GM12878 (cell line): ENCODE measurements around the gene YEATS2.

Experiments
- CTCF ChIP-seq, 3 experiments: IDR thresholded peaks in 2 of 3; conservative IDR thresholded peaks in 1 of 3; 2 replicates each; pipeline ENCODE4 v1.5.1; 2011; ENCODE audit warnings: low read depth in 3 of 3, low read length in 3 of 3, mild to moderate bottlenecking in 3 of 3, control low read depth in 2 of 3, moderate library complexity in 2 of 3, inconsistent platforms in 1 of 3, mixed read lengths in 1 of 3; ENCODE audit not compliant: control insufficient read depth in 2 of 3, insufficient read depth in 1 of 3; ENCODE audit errors: extremely low read depth in 1 of 3
- E2F4 ChIP-seq: IDR thresholded peaks from 2 replicates; pipeline ENCODE4 v1.6.1; 2012; ENCODE audit warnings: low read depth, low read length, improper control_type of control experiment
- EZH2 ChIP-seq: IDR thresholded peaks from 2 replicates; pipeline ENCODE4 v1.6.1; 2012; ENCODE audit warnings: low read depth, mild to moderate bottlenecking, control low read depth, inconsistent platforms, low read length, borderline replicate concordance; ENCODE audit not compliant: control insufficient read depth
- HDAC2 ChIP-seq: fragments of 200-600 bp; sonication (generic); IDR thresholded peaks from 2 replicates; pipeline ENCODE4 v1.6.1; 2017
- PRDM15 ChIP-seq: fragments of 450-650 bp; formaldehyde crosslinking; IDR thresholded peaks from 2 replicates; pipeline ENCODE4 v1.4.0; 2020; ENCODE audit warnings: mild to moderate bottlenecking, moderate library complexity

- TF ChIP-seq EZH2, result no peak
- no peak for TF ChIP-seq HDAC2
- no peak for TF ChIP-seq PRDM15 (CRISPR knock-in tag)
- TF ChIP-seq CTCF (IDR thresholded peaks at IDR 0.05 in 2 of 3, conservative IDR thresholded peaks at IDR 0.05 in 1 of 3; ENCODE audit: control insufficient read depth in 2 of 3, extremely low read depth in 1 of 3, insufficient read depth in 1 of 3, low read depth in 3 of 3, low read length in 3 of 3), result no peak
- no peak for TF ChIP-seq E2F4
Measured at GRCh38 chr3:183775781-183776180, 78.2 kb downstream of the YEATS2 start.
